ENCODE data around the gene C2CD5.

The C2CD5 gene

GRCh38 chr12:22409377-22410164, 134.8 kb downstream of the C2CD5 start:
- no peak for DNase-seq

GRCh38 chr12:22408610-22409376, 135.5 kb downstream of the C2CD5 start:
- peak in 1 of 2 experiments; percentile 43 for DNase-seq

- no peak for DNase-seq
These were observed 136.9 kb downstream of the C2CD5 start for GRCh38 chr12:22407397-22407796.

- DNase-seq, result no peak
These were observed 137.7 kb downstream of the C2CD5 start for GRCh38 chr12:22406627-22407026.

- no peak for DNase-seq
These were observed 144.7 kb downstream of the C2CD5 start for GRCh38 chr12:22399464-22400180.
